Nephron progenitor cell (in vitro differentiated cells): ENCODE results near the gene LPCAT4.

ENCODE experiments used
- DNase-seq: peaks from one replicate; pipeline ENCODE4 v3.0.0; 2021
- H3K27ac Mint-ChIP-seq: 2 replicates; pipeline ENCODE4 v1.8.0; 2021; ENCODE audit warnings: mild to moderate bottlenecking, moderate library complexity, mixed read lengths
- H3K27me3 Mint-ChIP-seq: 2 replicates; pipeline ENCODE4 v1.8.0; 2021; ENCODE audit warnings: mild to moderate bottlenecking, low read depth, mixed read lengths; ENCODE audit not compliant: poor library complexity
- H3K36me3 Mint-ChIP-seq: 2 replicates; pipeline ENCODE4 v1.8.0; 2021; ENCODE audit warnings: low read depth, mixed read lengths
- H3K4me1 Mint-ChIP-seq: 2 replicates; pipeline ENCODE4 v1.8.0; 2021; ENCODE audit warnings: mixed read lengths
- H3K4me3 Mint-ChIP-seq: 2 replicates; pipeline ENCODE4 v1.8.0; 2021; ENCODE audit warnings: mild to moderate bottlenecking, moderate library complexity, mixed read lengths
- H3K9me3 Mint-ChIP-seq: 2 replicates; pipeline ENCODE4 v1.8.0; 2021; ENCODE audit warnings: mild to moderate bottlenecking, moderate library complexity, mixed read lengths
- TF ChIP-seq, protein P1 (sequence below): fragments of 200-600 bp; sonication (generic); IDR thresholded peaks from 2 replicates; pipeline ENCODE4 v1.5.0; 2021; ENCODE audit warnings: antibody characterized with exemption

The LPCAT4 gene

DNA sequence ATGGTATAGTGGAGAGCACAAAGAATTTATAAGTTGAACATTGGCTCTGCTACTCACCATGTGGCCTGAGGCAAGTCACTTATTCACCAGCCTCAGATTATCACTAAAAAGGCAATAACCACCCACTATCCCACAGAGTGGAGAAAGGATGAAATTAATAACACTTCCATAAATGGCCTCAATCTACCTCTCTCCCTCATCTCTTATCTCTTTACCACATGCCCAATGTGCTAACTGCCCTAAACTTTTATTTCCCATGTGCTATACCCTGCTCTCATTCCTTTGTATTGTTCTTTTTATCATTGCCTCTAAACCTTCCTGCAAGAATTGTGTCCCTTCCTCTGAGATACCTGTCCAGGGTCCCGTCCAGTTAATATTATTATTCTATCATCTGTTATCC lies 55.4 kb downstream of the LPCAT4 start:
- Mint-ChIP-seq H3K27ac (no peak overlapping the region), H3K9me3 (no peaks in the 10 kb centered on the region), H3K36me3 (peaks cover 7% of the 10 kb centered on the region), H3K4me1 (peaks cover 2% of the 10 kb centered on the region), H3K27me3 (no peaks in the 10 kb centered on the region), H3K4me3 (no peak overlapping the region)
- DNase-seq: no peak
- TF ChIP-seq, protein P1, sequence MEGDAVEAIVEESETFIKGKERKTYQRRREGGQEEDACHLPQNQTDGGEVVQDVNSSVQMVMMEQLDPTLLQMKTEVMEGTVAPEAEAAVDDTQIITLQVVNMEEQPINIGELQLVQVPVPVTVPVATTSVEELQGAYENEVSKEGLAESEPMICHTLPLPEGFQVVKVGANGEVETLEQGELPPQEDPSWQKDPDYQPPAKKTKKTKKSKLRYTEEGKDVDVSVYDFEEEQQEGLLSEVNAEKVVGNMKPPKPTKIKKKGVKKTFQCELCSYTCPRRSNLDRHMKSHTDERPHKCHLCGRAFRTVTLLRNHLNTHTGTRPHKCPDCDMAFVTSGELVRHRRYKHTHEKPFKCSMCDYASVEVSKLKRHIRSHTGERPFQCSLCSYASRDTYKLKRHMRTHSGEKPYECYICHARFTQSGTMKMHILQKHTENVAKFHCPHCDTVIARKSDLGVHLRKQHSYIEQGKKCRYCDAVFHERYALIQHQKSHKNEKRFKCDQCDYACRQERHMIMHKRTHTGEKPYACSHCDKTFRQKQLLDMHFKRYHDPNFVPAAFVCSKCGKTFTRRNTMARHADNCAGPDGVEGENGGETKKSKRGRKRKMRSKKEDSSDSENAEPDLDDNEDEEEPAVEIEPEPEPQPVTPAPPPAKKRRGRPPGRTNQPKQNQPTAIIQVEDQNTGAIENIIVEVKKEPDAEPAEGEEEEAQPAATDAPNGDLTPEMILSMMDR: no peak
